ENCODE data around the gene TAS1R3.

DNA sequence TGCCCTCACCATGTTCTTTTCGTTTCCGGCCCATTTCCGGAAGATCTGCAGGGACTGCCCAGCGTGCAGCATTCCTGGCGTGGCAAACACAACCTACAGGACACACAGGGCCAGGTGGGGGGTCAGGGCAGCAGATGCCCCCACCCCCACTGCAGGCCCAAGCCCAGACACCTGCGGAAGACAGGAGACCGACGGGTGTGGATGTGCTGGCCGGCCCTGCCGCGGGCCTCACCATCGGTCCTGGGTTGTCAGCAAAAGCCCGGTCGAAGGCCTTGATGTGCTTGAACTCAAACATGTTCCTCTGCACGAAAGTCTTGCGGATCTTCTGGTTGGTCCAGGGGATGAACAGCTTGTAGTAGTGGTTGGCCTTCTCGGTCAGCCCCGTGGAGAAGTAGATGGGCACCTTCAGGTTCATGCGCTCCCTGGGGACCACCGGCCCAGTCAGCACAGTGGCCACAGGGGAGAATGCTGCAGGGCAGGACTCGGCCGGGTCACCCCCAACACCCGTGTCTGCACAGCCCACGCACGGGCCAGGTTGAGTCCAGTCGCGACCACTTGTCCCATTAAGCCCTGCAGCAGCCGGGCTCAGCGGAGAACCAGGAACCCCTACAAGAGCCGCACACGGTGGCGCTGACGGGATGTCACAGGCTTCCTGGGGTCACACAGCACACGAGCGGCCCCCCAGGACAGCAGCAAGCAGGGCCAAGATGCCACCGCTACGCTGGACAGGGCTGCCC lies 17.4 kb upstream of the TAS1R3 start:
- TF ChIP-seq, protein P1, sequence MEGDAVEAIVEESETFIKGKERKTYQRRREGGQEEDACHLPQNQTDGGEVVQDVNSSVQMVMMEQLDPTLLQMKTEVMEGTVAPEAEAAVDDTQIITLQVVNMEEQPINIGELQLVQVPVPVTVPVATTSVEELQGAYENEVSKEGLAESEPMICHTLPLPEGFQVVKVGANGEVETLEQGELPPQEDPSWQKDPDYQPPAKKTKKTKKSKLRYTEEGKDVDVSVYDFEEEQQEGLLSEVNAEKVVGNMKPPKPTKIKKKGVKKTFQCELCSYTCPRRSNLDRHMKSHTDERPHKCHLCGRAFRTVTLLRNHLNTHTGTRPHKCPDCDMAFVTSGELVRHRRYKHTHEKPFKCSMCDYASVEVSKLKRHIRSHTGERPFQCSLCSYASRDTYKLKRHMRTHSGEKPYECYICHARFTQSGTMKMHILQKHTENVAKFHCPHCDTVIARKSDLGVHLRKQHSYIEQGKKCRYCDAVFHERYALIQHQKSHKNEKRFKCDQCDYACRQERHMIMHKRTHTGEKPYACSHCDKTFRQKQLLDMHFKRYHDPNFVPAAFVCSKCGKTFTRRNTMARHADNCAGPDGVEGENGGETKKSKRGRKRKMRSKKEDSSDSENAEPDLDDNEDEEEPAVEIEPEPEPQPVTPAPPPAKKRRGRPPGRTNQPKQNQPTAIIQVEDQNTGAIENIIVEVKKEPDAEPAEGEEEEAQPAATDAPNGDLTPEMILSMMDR (IDR thresholded peaks at IDR 0.05), result no peak
- TF ChIP-seq SIN3A (IDR thresholded peaks at IDR 0.05; ENCODE audit: borderline replicate concordance, insufficient read depth, low read depth, low read length) (no peak), POLR2AphosphoS5 (IDR thresholded peaks at IDR 0.05; ENCODE audit: low read depth, low read length) (no peak)
